ENCODE data around the gene GALNT7.

Gene GALNT7

DNA sequence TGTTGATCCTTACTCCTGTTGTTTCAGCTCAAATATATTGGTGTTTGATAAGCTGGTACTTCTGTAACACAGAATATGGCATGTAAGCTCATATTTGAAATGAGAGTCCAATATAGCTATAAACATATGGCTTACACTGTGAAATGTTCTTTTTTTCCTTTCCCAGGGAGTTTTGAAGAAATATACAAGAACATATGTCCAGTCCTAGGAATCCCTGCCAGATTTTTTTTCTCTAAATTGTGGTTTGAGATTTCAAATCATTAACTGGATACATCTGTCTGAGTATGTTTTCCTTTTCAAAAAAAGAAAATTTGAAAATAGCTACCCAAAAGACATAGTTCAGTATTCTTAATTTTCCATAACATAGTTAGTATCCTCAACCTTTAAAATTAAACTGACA lies 105.3 kb downstream of the GALNT7 start:
- TF ChIP-seq, protein P1, sequence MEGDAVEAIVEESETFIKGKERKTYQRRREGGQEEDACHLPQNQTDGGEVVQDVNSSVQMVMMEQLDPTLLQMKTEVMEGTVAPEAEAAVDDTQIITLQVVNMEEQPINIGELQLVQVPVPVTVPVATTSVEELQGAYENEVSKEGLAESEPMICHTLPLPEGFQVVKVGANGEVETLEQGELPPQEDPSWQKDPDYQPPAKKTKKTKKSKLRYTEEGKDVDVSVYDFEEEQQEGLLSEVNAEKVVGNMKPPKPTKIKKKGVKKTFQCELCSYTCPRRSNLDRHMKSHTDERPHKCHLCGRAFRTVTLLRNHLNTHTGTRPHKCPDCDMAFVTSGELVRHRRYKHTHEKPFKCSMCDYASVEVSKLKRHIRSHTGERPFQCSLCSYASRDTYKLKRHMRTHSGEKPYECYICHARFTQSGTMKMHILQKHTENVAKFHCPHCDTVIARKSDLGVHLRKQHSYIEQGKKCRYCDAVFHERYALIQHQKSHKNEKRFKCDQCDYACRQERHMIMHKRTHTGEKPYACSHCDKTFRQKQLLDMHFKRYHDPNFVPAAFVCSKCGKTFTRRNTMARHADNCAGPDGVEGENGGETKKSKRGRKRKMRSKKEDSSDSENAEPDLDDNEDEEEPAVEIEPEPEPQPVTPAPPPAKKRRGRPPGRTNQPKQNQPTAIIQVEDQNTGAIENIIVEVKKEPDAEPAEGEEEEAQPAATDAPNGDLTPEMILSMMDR (conservative IDR thresholded peaks at IDR 0.05; ENCODE audit: low read depth, low read length), result no peak
- H3K4me1 ChIP-seq (ENCODE audit: low read depth, poor library complexity, severe bottlenecking), result peaks cover 12% of the 10 kb centered on the region
- H2AFZ ChIP-seq (ENCODE audit: low read depth), result no peak overlapping the region
- no peak overlapping the region for H3K27ac ChIP-seq
- peaks cover 43% of the 10 kb centered on the region for H3K79me2 ChIP-seq (ENCODE audit: insufficient read depth, low read depth)
- no peak overlapping the region for H3K4me3 ChIP-seq (IDR thresholded peaks at IDR 0.05; ENCODE audit: insufficient read depth, low read depth, low read length)
- H4K20me1 ChIP-seq (ENCODE audit: insufficient read depth), result peaks cover 6% of the 10 kb centered on the region; the same call in 1 of the 2 replicates
- H3K9ac ChIP-seq, result no peak overlapping the region
- no peak overlapping the region for H3K4me2 ChIP-seq
- H3K36me3 ChIP-seq (ENCODE audit: insufficient read depth), result no peaks in the 10 kb centered on the region
- H3K27me3 ChIP-seq (ENCODE audit: insufficient read depth, low read depth), result no peaks in the 10 kb centered on the region

DNA sequence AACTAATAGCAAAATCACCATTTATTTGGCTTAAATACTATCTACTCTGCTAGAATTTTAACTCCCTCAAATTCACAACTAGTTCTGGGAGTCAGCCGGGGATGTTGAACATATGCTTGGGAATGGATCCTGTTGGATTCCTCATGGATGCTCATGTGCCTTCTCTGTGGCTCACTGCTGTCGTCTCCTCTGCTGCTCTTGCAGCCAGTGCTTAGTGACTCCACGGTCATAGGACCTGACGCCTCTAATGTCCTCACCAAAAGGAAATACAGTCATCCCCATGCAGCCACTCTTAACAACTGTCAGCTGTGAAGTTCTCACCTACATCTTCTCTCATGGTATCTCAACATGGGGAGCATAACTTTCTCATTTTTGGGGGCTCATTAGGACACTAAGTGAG lies 106.1 kb downstream of the GALNT7 start:
- no peak overlapping the region for H3K4me3 ChIP-seq (IDR thresholded peaks at IDR 0.05; ENCODE audit: insufficient read depth, low read depth, low read length)
- TF ChIP-seq, protein P1 (conservative IDR thresholded peaks at IDR 0.05; ENCODE audit: low read depth, low read length), result no peak
- H4K20me1 ChIP-seq (ENCODE audit: insufficient read depth), result peaks cover 4% of the 10 kb centered on the region; the same call in 1 of the 2 replicates
- H3K27ac ChIP-seq, result no peak overlapping the region
- no peak overlapping the region for H2AFZ ChIP-seq (ENCODE audit: low read depth)
- H3K36me3 ChIP-seq (ENCODE audit: insufficient read depth), result no peaks in the 10 kb centered on the region
- H3K27me3 ChIP-seq (ENCODE audit: insufficient read depth, low read depth), result no peaks in the 10 kb centered on the region
- H3K79me2 ChIP-seq (ENCODE audit: insufficient read depth, low read depth), result peaks cover 35% of the 10 kb centered on the region
- no peak overlapping the region for H3K4me2 ChIP-seq
- peaks cover 12% of the 10 kb centered on the region for H3K4me1 ChIP-seq (ENCODE audit: low read depth, poor library complexity, severe bottlenecking)
- no peak overlapping the region for H3K9ac ChIP-seq

DNA sequence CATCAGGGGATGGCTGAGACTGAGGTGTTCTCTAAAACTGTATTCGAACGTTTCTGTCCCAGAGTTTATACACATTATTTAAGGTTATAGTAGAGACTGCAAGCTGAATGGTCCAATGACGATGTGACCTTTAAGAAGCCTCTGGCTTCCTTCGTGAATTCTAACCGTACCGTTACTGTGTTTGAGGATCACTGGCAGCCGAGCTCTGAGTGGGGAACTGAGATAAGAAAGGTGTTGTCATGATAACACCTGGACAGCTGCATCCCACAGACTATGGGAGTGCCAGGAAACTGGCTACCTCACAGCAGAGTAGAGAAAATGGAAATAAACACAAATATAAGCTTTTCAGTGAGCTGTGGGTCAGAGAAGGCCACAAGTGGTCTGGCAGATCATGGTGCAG lies 106.5 kb downstream of the GALNT7 start:
- peaks cover 31% of the 10 kb centered on the region for H3K79me2 ChIP-seq (ENCODE audit: insufficient read depth, low read depth)
- no peaks in the 10 kb centered on the region for H3K36me3 ChIP-seq (ENCODE audit: insufficient read depth)
- no peak overlapping the region for H2AFZ ChIP-seq (ENCODE audit: low read depth)
- TF ChIP-seq, protein P1 (conservative IDR thresholded peaks at IDR 0.05; ENCODE audit: low read depth, low read length), result no peak
- H3K4me2 ChIP-seq, result no peak overlapping the region
- H4K20me1 ChIP-seq (ENCODE audit: insufficient read depth), result no peaks in the 10 kb centered on the region
- no peaks in the 10 kb centered on the region for H3K27me3 ChIP-seq (ENCODE audit: insufficient read depth, low read depth)
- H3K27ac ChIP-seq, result no peak overlapping the region
- no peak overlapping the region for H3K4me3 ChIP-seq (IDR thresholded peaks at IDR 0.05; ENCODE audit: insufficient read depth, low read depth, low read length)
- no peak overlapping the region for H3K9ac ChIP-seq
- H3K4me1 ChIP-seq (ENCODE audit: low read depth, poor library complexity, severe bottlenecking), result peaks cover 12% of the 10 kb centered on the region

DNA sequence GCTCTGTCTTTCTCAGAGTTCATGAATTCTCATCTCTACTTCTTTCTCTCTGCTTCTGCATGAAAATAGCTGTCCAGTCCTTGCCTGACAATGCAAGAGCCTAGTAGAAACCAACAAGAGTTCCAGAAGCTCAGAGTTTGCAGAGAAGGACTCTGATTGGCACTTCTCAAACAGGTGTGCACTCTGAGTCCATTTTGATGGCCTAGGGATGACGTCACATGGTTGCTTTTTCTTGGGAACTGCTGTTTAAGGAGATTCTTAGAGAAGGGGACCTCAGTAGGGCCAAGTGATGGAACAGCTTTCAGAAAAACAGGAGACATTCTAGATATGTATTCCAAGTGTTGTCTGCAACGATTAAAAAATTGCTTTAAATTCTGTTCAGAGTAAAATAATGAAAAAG lies 108.7 kb downstream of the GALNT7 start:
- Histone ChIP-seq H2AFZ (ENCODE audit: low read depth) (no peak overlapping the region), H3K9ac (no peak overlapping the region), H3K36me3 (ENCODE audit: insufficient read depth) (no peaks in the 10 kb centered on the region), H4K20me1 (ENCODE audit: insufficient read depth) (no peaks in the 10 kb centered on the region), H3K27ac (no peak overlapping the region), H3K4me2 (no peak overlapping the region), H3K4me3 (IDR thresholded peaks at IDR 0.05; ENCODE audit: insufficient read depth, low read depth, low read length) (no peak overlapping the region), H3K79me2 (ENCODE audit: insufficient read depth, low read depth) (peaks cover 24% of the 10 kb centered on the region), H3K4me1 (ENCODE audit: low read depth, poor library complexity, severe bottlenecking) (peaks cover 12% of the 10 kb centered on the region), H3K27me3 (ENCODE audit: insufficient read depth, low read depth) (no peaks in the 10 kb centered on the region)
- TF ChIP-seq, protein P1 (conservative IDR thresholded peaks at IDR 0.05; ENCODE audit: low read depth, low read length), result no peak

Measured in KMS-11 (cell line).